NK-92 (cell line): ENCODE measurements around the gene IL12A.

Experiments used
- DNase-seq: peaks from one replicate; lab custom pipeline; 2025; ENCODE audit not compliant: unreplicated experiment; lab: John Stamatoyannopoulos, UW

IL12A gene

GRCh38 chr3:160023476-160023875 lies 34.8 kb downstream of the IL12A start:
- DNase-seq = no peak

GRCh38 chr3:160027541-160028195 lies 39.0 kb downstream of the IL12A start:
- DNase-seq = no peak

- DNase-seq = no peak
These were observed 47.1 kb downstream of the IL12A start for GRCh38 chr3:160035757-160036156.

- DNase-seq = no peak
These were observed 50.4 kb downstream of the IL12A start for GRCh38 chr3:160038862-160039562.

- DNase-seq = no peak
These were observed 51.5 kb downstream of the IL12A start for GRCh38 chr3:160040181-160040580.

GRCh38 chr3:160041465-160041864 lies 52.8 kb downstream of the IL12A start:
- DNase-seq = no peak

GRCh38 chr3:160044121-160044520 lies 55.5 kb downstream of the IL12A start:
- no peak for DNase-seq
